ENCODE measurements around the gene ZBTB11.

DNA sequence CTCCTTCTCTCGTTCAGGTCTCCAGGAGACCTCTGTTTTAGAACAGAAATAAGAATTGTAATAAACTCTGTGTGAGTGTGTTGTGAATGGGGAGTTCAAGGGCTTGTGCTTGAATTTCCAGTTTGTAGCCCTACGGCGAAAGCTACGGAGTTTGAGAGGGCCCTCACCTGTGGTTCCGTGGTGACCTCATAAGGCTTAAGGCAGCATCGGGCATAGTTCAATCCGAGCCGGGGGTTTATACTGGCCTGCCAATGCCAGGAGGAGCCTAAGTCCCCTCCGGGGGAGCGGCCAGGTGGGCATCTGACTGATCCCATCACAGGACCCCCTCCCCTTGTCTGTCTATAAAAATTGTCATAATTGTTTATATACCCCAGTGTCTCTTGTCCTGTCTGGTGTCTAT is 43.7 kb downstream of the ZBTB11 start:
- TF ChIP-seq, protein P1, sequence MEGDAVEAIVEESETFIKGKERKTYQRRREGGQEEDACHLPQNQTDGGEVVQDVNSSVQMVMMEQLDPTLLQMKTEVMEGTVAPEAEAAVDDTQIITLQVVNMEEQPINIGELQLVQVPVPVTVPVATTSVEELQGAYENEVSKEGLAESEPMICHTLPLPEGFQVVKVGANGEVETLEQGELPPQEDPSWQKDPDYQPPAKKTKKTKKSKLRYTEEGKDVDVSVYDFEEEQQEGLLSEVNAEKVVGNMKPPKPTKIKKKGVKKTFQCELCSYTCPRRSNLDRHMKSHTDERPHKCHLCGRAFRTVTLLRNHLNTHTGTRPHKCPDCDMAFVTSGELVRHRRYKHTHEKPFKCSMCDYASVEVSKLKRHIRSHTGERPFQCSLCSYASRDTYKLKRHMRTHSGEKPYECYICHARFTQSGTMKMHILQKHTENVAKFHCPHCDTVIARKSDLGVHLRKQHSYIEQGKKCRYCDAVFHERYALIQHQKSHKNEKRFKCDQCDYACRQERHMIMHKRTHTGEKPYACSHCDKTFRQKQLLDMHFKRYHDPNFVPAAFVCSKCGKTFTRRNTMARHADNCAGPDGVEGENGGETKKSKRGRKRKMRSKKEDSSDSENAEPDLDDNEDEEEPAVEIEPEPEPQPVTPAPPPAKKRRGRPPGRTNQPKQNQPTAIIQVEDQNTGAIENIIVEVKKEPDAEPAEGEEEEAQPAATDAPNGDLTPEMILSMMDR (IDR thresholded peaks at IDR 0.05) = no peak
- TF ChIP-seq POLR2A (IDR thresholded peaks at IDR 0.05) (no peak), EP300 (IDR thresholded peaks at IDR 0.05) (no peak)
